ENCODE measurements around the gene LASP1.

The LASP1 gene

DNA sequence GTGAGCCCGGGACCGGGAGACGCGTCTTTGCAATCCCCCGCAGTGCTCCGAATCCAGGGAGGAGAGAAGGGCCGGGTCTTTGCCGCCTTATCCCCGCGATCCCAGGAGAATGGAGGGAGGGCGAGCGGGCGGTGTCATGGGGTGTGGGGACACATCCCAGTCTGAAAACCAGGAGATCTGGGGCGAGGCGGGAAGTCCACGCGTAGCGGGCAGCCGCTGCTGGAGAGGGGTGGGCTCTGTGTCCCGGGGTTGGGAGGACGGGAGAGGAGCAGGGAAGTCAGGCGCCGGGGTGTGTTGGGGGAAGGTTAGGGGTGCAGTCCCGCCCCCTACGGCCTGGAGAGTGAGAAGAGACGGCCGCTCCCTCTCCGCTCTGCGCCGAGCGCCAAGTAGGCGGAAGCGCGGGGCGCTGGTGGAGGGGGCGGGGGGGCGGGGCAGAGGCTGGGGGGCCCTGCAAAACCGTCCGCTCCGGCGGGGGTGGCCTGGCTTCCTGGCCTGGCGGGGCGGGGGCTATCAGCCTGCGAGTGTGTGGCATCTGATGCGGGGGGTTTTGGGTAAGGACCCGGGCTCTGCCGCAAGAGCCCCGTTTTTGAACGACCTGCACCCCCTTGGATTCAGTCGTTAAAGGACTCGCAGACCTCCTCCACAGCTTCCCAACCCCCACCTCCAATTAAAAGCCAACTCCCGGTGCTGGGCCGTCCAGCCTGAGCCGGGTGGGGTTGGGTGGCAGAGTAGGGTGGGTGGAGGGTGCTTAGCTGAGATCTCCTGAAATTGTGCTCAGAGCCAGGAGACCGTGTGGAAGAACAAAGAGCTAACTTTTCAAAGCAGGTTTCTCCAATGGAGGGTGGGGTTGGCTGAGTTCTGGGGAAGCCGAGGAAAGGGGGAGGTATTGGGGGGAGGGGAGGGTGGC lies 654 bp downstream of the LASP1 start:
- DNase-seq: peak; percentile 65

DNA sequence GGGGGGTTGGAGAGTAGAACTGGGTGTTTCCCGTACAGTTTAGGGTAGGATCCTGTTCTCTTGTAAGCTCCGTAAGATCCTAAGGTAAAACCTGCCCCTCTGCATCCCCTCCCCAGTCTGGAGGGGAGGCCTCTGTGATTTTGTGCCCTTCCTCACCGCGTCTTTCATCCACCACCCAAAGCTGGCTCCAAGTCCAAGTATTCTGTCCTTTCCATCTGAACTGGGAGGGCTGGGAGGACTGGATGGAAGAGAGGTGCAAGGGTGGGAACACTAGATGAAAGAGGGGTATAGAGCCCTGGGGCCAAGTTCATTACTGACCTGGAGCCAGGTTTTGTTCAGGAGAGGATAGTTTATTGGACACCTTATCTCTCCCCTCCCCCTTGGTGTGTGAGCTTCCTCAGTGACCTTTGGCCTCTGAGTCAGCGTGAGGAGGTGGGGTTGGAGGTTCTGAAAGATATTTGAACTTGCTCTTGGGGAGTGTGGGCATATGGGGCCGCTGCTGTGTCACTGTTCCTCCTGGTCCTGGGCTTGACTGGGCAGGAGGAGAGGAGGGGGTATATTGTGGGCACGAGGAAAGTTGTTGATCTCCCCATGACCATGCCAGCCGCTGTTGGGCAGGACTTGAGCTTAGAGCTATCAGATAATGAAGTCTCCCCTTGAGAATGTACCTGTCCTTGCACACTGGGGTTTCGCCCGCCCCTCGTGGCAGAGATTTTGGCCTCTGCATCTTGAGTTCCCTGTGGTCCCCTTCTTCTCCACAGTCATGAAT lies 1.6 kb downstream of the LASP1 start:
- peak; percentile 51 for DNase-seq

DNA sequence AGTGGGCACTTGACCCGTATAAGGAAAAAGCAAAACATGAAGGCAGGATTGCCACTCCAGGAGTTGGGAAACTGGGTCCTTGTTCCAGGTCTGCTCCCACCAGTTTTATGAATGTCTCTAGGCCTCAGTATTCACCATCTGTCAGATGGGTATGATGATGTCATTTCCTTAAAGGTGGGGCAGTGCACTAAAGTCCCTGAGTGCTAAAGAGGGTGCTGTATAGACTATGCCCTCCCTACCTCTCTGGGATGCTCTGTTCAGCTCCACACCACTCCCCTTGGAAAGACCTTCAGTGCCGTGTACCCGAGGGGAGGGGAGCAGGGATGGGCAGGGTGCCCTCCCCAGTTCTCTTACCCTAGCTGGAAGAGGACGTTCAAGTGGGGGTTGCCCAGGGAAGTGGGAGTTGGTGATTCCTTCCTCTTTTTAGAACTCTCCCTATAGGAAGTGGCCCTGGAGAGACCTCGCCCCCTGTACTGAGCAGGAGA lies 2.2 kb downstream of the LASP1 start:
- DNase-seq: no peak

DNA sequence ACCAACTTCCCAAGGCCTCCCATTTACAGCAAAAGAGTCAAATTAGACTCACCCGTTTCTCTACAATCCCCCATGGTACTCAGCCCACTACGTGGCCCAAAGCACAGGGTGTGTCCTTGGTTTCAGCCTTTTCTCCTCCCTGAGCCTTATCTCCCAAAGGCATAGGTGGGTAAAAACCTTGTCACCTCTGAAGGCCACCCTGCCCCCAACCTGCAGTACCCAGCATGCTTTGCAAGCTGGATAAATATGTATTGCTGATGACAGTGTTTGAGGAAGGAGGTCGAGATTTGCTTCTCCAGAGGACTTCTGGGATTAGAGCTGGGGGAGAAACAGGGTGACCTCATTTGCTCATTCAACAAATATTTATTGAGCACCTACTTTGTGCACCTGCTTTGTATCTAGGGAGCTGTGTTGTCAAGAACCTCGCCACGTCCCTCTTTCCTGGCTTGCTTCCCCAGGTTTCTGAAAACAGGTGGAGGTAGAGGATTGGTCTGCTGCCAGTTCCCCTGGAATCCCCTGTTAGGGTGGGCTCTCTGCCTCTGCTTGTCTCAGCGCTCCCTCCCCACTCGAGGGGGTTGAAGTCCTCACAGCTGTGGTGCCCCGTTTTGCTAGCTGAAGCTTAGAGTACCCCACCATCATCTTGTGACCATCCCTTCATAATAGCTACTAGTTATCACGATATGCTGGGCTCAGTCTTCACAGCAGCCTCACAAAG lies 3.0 kb downstream of the LASP1 start:
- no peak for DNase-seq

DNA sequence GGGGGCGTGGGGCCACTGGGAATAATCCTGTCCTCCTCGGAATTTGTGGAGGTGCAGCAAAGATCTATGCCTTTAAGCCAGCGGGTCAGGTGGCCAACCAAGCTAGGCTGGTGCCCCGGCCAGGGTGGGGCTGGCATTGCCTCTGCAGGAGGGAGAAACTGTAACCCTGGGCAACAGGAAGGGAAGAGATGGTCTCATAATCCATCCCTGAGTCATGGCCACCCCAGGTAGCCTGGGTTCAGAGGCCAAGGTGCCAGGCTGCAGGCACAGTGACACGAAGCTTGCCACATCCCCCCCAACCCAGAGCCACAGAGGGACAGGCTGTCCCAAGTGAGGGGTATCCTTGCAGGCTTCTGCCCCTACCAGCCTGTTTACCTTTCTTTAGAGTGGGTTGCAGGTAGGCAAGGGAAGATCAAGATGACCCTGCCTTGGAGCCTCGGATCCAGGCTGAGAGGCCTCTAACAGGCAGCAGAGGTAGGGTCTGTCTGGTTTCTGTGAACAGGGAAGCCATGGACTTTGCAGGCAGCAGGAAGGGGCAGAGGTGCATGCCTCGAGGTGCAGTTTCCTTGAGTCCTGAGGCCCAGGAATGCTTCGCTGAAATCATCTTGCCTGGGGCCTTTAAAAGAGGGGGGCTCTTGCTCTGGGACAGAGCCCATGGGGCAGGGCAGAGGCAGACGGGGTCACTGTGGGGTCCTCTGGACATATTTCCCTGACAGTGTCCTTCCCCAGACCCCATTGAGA lies 4.0 kb downstream of the LASP1 start:
- no peak for DNase-seq

DNA sequence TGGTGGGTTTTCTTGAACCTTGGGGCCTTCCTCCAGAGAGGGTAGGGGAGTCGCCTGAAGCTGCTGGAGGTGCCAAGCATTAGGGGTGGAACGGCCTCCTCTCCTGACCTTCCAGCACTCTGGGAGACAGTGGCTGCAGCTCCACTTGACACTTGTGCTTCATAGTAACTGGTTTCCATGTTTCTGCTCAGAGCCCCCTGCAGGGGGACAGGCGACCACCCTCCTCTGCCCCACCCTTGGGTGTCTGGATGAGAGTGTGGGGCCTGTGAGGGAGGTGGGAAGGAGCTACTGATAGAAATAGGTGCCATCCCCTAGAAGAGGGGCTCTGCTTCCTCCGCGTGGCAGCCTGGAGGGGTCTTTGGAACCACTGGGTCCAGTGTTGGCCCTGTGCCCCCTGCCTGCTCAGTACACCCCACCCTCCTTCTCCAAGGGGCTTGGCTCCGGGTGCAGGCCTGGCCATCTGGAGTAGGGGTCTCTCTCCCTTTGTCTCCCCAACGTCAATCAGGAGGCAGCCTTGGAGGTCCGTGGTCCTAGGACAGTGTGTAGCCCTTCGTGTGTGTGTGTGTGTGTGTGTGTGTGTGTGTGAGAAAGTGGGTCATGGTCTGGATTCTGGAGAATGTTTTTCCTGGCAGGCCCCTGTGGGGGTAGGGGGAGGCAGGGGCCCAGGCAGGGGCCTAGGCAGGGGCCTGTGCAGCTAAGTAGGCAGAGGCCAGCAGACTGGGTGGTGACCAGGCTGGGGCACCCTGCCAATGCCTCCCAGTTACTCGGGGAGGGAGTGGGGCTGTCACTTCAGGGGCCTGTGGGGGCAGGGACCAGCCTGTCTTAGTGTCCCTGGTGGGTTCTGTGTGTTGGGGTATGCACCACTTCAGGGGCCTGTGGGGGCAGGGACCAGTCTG lies 4.9 kb downstream of the LASP1 start:
- no peak for DNase-seq

DNA sequence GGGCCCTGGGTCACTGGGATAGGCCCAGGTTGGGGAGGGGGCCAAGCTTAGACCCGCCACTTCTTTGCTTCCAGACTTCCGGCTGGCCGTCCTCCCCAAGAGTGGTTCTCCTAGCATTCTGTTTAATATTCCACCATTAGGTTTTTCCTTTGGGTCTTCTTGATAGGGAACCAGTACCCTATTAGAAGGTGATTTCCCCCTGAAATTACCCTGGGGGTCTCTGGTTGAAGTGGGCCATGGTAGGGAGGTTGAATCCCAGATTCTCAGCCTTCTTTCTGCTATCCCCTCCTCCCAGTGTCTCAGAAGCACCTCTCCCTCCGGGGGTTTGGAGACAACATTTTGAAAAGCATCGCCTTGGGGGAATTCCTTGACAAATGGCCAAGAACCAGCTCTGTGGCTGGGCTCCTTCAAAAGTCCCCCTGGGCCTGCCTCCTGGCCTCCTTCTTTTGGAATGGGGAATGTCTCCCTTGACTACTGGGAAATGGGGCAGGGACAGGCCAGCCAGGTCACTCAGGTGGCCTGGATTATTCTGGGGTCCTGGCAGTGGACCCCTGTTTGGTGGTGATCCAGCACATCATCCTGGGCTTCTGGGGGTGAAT lies 5.7 kb downstream of the LASP1 start:
- DNase-seq: no peak

DNA sequence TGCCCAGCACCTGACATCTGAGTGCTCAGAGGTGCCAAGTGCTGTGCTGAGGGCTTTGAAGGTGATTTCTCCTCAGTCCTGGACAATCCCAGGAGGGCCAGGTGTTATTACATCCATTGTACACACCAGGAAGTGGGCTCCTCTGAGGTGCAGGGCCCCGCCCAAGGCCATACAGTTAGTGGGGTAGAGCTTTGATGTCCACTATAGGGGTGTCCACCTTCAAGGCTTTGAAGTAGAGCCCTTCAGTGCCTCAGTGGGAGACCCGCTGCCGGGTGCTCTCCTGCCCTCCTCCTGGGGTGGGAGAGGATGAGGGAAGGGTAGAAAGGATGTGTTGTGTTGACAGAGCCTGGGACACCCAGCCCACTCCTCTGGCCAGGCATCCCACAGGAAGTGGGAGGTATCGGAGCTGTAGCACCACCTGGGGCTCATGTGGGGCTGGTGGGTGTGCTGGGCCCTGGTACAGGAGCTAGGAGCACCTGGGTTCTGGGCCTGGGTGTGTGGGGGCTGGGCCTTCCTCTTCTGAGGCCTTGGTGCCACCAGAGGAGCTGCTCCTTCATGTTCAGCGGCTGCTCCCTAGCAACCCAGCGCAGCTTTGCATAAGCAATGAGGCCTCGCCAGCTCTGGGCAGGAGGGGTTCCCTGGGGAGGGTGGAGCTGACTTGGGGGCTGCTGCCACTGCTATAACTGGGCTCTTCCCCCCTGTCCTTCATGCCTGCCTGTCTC lies 7.4 kb downstream of the LASP1 start:
- no peak for DNase-seq

DNA sequence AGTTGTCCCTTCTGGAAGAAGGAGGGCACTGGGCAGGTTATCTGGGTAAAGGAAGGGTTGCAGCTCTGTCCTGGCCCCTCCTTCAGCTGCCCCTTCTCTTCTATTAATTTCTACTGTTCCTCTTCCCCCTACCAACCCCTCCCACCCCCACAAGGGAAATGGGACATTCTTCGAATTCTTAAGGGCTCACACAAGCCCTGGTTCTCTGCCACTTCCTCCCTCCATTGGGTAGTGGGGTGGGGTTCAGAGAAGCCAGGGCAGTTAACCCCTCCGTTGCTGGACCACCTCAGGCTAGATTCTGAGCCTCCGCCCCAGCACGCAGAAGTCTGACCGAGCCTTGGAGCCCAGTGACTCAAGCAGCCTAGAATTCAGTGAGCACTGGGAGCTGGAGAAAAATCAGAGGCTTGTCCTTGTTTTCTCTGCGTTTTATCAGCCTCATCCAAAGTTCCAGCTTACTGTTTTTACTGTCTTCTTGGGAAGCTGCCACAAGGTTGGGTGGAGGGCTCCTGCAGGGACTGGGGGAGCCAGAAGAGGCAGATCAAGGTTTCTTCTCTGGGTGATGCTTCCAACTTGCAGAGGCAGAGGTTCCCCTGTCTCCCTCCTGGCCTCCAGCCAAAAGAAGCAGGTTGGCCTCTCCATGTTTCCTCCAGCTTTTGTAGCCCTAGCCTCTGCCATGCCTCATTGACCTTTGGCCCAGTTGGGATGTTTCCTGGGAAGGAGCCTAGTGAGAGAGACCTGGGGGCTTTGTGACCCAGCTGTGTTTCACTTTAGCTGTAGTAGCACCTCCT lies 10.2 kb downstream of the LASP1 start:
- no peak for DNase-seq

DNA sequence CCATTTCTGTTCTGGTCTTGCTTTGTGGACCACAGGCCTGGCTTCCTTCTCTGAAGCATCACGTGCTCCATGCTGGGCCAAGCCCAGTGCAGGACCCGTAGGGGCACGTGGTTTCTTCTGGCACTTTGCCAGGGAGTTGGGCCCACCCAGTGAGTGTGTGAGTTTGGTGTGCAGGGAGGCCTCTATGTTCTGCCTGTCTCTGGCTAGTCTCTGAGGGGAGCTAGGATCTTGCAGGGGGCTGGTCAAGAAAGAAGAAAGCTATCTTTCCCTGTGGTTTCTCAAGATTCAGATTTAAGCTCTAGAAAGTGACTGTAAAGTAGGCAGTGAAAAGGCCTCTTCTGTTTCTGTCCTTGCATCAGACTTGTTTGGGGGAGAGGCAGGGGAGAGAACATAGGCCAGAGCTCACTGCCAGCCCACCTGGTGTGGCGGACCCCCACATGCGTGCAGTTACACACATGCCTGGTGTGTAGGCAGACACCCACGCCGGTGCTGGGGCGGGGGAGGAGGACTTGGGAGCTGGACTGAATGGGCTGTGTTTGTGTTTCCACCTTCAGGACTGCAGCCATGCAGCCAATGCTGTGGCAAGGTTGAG lies 11.8 kb downstream of the LASP1 start:
- no peak for DNase-seq

DNA sequence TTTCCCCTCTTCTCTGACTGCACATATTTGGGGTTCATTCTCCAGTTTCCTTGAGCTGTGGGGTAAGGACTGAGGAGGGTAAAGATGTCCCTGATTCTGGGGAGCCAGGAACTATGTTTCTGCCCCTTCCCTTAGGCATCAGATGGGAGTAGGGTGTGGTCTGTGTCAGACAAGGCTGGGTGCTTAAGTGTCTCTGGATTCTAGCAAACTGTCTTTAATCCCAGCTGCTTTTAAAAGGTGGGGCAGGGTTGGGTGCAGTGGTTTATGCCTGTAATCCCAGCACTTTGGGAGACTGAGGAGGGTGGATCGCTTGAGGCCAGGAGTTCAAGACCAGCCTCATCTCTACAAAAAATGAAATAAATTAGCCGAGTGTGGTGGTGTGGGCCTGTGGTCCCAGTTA lies 13.0 kb downstream of the LASP1 start:
- no peak for DNase-seq

DNA sequence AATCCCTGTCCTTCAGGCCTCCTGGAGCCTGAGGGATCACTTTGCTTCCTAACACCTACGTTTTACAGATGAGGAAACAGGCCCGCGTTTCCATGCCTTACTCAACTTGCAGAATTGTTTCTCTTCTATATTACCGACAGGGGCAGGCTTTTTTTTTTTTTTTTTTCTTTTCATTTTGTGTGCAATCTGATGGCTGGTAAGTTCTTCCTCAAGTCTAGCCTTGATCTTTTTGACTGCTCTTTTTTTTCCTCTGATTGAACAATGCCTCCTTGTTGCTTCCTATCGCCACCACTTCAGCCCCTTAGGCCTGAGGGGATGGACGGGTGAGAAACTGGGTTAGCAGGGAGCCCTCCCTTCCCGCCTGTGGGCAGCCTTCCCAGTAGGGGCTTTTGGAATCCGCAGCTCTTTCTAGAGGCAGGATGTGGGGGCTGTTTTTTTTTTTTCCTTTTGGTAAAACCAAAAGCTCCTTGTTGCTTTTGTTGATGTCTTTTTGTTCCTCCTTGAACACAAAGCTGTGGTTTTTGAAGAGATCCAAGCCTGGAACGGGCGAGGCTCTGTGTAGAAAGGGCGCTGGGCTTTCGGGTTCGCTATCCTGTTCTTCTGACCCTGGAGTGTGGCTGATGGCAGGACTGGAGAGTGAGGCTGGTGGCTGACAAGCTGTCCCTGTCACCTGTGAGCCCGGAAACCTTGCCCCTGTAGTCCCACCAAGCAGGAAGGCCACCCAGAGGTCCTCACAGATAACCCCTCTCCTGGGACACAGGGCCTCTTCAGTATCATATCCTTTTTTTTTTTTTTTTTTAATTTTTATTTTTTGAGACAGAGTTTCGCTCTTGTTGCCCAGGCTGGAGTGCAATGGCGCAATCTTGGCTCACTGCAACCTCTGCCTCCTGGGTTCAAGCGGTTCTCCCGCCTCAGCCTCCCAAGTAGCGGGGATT lies 14.0 kb downstream of the LASP1 start:
- no peak for DNase-seq

DNA sequence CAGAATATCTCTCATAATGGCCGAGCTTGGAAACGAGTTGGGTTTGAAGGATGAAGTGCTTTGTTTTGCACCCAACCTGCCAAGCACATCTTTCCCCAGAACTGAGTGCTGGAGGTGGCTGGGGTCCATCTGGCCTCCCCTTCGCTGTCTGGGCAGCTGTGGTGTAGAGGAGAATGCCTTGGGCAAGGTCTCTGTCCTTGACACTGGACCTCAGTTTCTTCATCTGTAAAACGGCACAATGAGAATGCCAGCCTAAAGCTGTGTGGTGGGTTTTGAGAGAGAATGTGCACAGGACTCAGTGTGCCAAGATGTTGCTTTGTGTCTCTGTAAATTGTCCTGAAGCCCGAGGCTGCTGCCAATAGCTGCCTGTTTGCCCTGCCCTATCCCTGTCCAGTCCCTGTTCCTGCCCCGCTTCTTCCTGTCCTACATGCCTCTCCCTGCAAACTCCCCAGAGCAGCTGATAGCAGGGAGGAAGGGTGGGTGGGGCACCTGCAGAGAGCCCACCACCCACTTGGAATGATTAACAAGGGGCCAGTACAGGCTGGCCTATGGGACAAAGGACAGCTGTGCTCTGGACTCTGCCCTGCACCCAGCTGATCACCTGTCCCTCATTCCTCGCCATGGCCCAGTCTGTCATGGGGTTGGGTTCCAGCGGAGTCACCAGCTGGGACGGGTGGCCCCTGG lies 15.3 kb downstream of the LASP1 start:
- DNase-seq: no peak

DNA sequence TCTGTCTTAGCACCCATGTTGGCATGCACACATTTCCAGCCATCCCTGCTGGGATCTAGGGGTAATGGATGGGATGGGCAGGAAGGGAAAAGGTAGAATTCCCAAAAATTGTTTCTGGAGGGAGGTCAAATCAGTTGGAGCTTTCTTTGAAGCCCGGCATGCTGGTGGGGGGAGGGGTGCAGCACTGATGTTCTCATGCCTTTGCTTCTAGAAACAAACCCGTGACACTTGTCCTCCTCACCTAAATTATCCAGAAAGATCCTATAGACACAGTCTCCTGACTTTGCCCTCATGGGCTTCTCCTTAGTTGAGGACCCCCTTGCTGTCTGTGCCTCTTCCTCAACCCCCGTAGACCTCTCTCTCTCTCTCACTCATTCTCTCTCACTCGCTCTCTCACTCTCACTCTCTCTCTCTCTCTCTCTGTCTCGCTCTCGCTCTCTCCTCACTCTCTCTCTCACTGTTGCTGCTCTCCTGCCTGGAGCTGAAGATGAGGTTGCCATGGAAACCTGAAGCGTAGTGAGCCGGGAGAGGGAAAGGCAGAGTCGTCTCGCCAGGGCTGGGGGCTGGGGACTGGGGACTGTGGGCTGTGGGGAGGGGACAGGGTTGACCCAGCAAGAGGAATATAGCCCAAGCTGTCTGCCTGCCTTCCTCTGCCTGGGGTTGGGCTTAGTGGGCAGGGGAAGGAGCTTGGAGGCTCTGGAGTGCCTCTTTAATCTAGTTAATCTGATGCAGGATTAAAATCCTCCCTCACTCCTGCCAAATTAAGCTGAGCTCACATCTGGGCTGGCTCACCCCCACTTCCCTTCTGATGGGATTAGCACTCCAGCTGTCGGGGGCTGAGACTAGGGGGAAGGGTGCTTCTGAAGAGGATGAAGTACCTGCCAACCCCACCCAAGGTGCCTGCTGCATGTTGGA lies 16.1 kb downstream of the LASP1 start:
- DNase-seq: no peak

DNA sequence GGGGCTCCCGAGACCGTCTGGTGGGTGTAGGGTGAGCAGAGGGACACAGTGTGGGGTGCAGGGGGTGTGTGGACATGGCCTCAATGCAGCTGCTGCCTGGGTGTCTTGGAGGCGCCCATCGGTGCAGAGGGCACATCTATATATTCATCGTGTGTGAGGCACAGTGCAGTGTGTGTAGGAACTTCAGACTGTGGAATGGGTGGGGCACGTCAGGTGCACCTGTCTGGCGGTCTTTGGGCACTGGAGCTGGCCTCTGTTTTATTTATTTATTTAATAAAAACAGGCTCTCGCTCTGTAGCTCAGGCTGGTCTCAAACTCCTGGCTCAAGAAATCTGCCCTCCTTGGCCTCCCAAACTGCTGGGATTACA lies 16.8 kb downstream of the LASP1 start:
- DNase-seq: no peak

DNA sequence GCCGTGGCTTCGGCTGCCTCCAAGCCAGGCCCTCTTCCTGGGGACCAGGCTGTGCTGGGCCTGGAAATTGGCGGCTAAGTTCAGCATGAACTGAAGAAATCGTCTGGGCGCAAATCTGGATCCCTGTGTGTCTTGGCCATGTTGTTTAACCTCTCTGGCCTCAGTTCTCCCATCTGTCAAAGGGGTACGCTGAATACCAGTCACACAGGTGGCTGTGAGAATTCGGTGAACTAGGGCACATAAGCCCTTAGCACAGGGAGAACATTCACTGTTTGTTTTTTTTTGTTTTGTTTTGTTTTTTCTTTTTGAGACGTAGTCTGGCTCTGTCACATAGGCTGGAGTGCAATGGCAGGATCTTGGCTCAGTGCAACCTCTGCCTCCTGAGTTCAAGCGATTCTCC lies 19.0 kb downstream of the LASP1 start:
- no peak for DNase-seq
